ENCODE measurements around the gene GNA14.

- no peak for TF ChIP-seq POLR2A (IDR thresholded peaks at IDR 0.05)
- no peak for TF ChIP-seq CTCF (IDR thresholded peaks at IDR 0.05)
These were observed 54.6 kb downstream of the GNA14 start for GRCh38 chr9:77593528-77593927.

All from right lobe of liver (tissue), 4 donors.